Neutrophil (primary cell): ENCODE measurements around the gene NDFIP1.

Experiments
- H3K27ac ChIP-seq: fragments of 200-600 bp; sonication (generic); 2 replicates; pipeline ENCODE4 v1.5.1; 2016; ENCODE audit warnings: mild to moderate bottlenecking, moderate library complexity
- H3K27me3 ChIP-seq: fragments of 200-600 bp; sonication (generic); 2 replicates; pipeline ENCODE4 v1.6.0; 2016; ENCODE audit warnings: mild to moderate bottlenecking
- H3K36me3 ChIP-seq: fragments of 200-600 bp; sonication (generic); 2 replicates; pipeline ENCODE4 v1.5.1; 2017
- H3K4me1 ChIP-seq, 2 experiments: fragments of 200-600 bp in 1 of 2; sonication (generic) in 1 of 2; 1 replicate in 1 of 2; 2 replicates in 1 of 2; pipeline versions ENCODE4 v1.5.1 to v1.6.1; 2013 to 2016; ENCODE audit warnings: low read depth in 1 of 2, low read length in 1 of 2, mild to moderate bottlenecking in 1 of 2, moderate library complexity in 1 of 2; ENCODE audit not compliant: control insufficient read depth in 1 of 2, insufficient read depth in 1 of 2
- H3K4me3 ChIP-seq, 2 experiments: fragments of 200-600 bp in 1 of 2; sonication (generic) in 1 of 2; 1 replicate in 1 of 2; 2 replicates in 1 of 2; pipeline ENCODE4 v1.5.1; 2013 to 2016; ENCODE audit warnings: low read depth in 1 of 2, low read length in 1 of 2, mild to moderate bottlenecking in 1 of 2, moderate library complexity in 1 of 2
- H3K9me3 ChIP-seq: fragments of 200-600 bp; sonication (generic); 2 replicates; pipeline ENCODE4 v1.5.1; 2016
- TF ChIP-seq, protein P1 (sequence below): fragments of 200-600 bp; sonication (generic); IDR thresholded peaks from 2 replicates; pipeline ENCODE4 v1.5.1; 2016; ENCODE audit warnings: antibody characterized with exemption

The NDFIP1 gene

DNA sequence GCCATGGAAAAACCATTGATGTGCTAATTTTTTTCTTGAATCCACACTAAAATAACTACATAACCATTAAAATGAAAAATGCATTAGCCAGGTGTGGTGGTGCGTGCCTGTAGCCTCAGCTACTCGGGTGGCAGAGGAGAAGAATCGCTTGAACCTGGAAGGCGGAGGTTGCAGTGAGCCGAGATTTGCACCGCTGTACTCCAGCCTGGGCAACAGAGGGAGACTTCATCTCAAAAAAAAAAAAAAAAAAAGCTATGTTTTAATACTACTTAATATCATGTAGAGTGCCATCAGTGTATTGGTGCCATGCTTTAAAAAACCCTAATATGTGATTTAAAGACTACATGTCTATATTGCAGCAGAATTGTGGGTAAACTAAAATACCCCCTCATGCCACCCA lies 58.9 kb downstream of the NDFIP1 start:
- no peaks in the 10 kb centered on the region for H3K4me1 ChIP-seq
- no peak overlapping the region for H3K27ac ChIP-seq
- no peak overlapping the region for H3K4me3 ChIP-seq
- peaks cover 11% of the 10 kb centered on the region for H3K27me3 ChIP-seq
- TF ChIP-seq, protein P1, sequence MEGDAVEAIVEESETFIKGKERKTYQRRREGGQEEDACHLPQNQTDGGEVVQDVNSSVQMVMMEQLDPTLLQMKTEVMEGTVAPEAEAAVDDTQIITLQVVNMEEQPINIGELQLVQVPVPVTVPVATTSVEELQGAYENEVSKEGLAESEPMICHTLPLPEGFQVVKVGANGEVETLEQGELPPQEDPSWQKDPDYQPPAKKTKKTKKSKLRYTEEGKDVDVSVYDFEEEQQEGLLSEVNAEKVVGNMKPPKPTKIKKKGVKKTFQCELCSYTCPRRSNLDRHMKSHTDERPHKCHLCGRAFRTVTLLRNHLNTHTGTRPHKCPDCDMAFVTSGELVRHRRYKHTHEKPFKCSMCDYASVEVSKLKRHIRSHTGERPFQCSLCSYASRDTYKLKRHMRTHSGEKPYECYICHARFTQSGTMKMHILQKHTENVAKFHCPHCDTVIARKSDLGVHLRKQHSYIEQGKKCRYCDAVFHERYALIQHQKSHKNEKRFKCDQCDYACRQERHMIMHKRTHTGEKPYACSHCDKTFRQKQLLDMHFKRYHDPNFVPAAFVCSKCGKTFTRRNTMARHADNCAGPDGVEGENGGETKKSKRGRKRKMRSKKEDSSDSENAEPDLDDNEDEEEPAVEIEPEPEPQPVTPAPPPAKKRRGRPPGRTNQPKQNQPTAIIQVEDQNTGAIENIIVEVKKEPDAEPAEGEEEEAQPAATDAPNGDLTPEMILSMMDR, result no peak
- H3K36me3 ChIP-seq, result no peaks in the 10 kb centered on the region
- no peaks in the 10 kb centered on the region for H3K9me3 ChIP-seq

DNA sequence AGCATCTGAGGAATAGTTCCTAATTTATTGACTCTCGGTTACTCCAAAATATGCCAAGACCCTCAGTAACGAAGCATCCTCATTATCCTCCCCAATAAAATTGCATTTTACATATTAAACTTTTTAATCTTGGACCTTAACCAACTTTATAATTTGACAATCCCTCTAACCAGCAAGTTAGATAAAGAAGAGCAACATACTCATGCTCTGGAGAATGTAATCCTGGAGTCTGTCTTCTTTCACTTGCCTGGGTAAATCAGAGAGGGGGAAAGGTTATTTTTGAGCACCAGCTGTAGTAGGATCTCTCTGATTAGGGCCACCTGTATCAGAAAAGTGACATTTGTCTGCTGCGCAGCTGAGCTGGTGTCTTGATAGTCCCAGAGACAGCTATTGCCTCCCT lies 59.8 kb downstream of the NDFIP1 start:
- Histone ChIP-seq H3K9me3 (no peaks in the 10 kb centered on the region), H3K4me1 (no peaks in the 10 kb centered on the region), H3K36me3 (no peaks in the 10 kb centered on the region), H3K27ac (no peak overlapping the region), H3K4me3 (no peak overlapping the region), H3K27me3 (peaks cover 14% of the 10 kb centered on the region)
- TF ChIP-seq, protein P1, result no peak

DNA sequence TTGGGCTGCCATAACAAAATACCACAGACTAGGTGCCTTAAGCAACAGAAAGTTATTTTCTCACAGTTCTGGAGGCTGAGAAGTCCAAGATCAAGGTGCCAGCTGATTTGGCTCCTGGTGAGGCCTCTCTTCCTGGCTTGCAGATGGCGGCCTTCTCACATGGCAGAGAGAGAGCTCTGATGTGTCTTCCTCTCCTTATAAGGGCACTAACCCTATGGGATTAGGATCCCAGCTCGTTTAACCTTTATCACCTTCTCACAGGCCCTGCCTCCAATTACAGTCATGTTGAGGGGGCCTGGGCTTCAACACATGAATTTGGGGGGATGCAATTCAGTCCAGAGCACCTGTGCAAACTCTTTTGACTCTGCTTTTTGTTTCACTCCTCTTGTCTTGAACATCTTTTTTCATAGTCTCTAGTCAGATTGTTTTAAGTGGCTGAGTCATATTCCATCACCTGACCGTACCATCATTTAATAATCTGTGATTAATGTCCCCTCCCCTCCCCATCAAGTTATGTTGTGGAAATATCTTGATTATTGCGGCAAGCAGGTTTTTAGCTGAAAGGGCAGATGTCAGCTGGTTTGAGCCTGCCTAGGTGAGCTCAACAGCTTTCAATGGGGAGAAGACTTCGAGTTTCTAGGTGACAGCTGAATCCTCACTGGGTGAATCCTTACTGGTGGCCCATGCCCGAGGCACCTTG lies 61.8 kb downstream of the NDFIP1 start:
- Histone ChIP-seq H3K4me3 (no peak overlapping the region), H3K4me1 (no peaks in the 10 kb centered on the region), H3K27me3 (peaks cover 20% of the 10 kb centered on the region), H3K27ac (no peak overlapping the region), H3K9me3 (no peaks in the 10 kb centered on the region), H3K36me3 (no peaks in the 10 kb centered on the region)
- TF ChIP-seq, protein P1, result no peak

DNA sequence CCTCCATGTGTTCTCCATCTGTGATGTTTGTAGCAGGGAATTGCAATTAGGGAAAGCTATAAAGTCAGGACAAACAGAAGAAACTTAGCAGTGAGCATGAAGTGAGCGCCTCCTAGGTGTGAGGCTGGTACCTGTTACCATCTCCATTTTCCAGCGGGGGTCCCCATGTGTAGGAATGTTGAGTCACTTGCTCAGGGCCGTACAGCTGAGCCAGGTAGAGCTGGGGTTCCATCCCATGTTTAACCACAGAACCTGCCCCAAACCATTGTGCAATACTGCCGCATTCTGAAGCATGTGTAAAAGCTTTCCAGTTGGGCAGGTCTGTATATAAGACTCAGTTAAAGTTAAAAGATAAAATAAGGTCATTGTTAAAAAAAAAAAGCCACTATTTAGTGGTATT lies 62.7 kb downstream of the NDFIP1 start:
- no peak overlapping the region for H3K27ac ChIP-seq

DNA sequence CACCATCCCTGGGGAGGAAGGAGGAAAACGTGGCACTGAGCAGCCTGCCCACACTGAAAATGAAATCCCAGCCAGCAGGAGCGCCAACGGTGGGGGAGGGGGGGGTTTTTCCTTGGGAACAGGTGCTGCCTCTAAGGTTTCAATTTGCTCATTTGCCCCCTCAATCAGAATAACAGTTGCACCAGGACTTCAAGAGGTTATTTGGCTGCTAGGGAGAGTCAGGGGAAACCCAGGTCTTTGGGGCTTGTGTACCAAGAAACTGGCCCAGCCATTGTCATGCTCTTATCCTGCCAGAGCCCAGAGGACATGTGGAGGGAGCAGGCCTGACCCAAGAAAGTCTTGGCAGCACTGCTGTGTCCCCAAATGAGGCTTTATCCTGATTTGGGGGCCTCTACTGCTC lies 66.5 kb downstream of the NDFIP1 start:
- no peak overlapping the region for H3K27ac ChIP-seq
- H3K4me3 ChIP-seq, result no peak overlapping the region
- H3K4me1 ChIP-seq, result no peaks in the 10 kb centered on the region
- no peaks in the 10 kb centered on the region for H3K9me3 ChIP-seq
- H3K27me3 ChIP-seq, result peaks cover 14% of the 10 kb centered on the region
- H3K36me3 ChIP-seq, result no peaks in the 10 kb centered on the region
- TF ChIP-seq, protein P1, result no peak

More for the DNA sequence above, 62.7 kb downstream of the NDFIP1 start:
- Histone ChIP-seq H3K36me3 (no peaks in the 10 kb centered on the region), H3K4me3 (no peak overlapping the region), H3K4me1 (no peaks in the 10 kb centered on the region), H3K9me3 (no peaks in the 10 kb centered on the region), H3K27me3 (peaks cover 23% of the 10 kb centered on the region)
- TF ChIP-seq, protein P1, result no peak
